PC-9 (cell line): ENCODE measurements around the gene CDH13. TPM values are rescaled to one million over a fixed set of nuclear protein-coding genes. Genes with fewer than 3 reads are reported as not detected.

Experiments used
- BruUV-seq: library from RNA; stranded (reverse); fragments of 400-500 nt; replicated peaks from 2 replicates; lab custom pipeline; 2021; lab: Mats Ljungman, UMichigan
- CTCF ChIA-PET: fragments of 300-600 bp; sonication (Branson Sonifier 250); formaldehyde crosslinking; loops from one replicate; lab custom pipeline; 2022; ENCODE audit warnings: antibody characterized with exemption; lab: Charles Lee
- POLR2A ChIA-PET: fragments of 300-600 bp; sonication (Branson Sonifier 250); formaldehyde crosslinking; loops from one replicate; lab custom pipeline; 2022; ENCODE audit warnings: antibody characterized with exemption; ENCODE audit not compliant: unreplicated experiment; lab: Charles Lee
- DNase-seq, 2 experiments: peaks; one replicate each; pipeline versions ENCODE4 v3.0.0 to v3.0.0-alpha.2; 2015 to 2022; ENCODE audit warnings: mixed read lengths in 1 of 2
- H2AFZ ChIP-seq: fragments of 200-600 bp; sonication (generic); 2 replicates; pipeline ENCODE4 v1.8.1; 2017; ENCODE audit warnings: antibody characterized with exemption
- H3F3A ChIP-seq: fragments of 200-600 bp; sonication (generic); 2 replicates; pipeline ENCODE4 v1.8.1; 2017; ENCODE audit warnings: antibody characterized with exemption, mild to moderate bottlenecking, low read depth; ENCODE audit not compliant: insufficient read depth
- H3K27ac ChIP-seq: fragments of 200-600 bp; sonication (generic); 2 replicates; pipeline ENCODE4 v1.6.1; 2016; ENCODE audit warnings: mixed run types
- H3K27me3 ChIP-seq: fragments of 200-600 bp; sonication (generic); 2 replicates; pipeline ENCODE4 v1.6.1; 2016; ENCODE audit warnings: low read depth, mixed run types; ENCODE audit not compliant: insufficient read depth
- H3K36me3 ChIP-seq: fragments of 200-600 bp; sonication (generic); 2 replicates; pipeline ENCODE4 v1.6.1; 2016; ENCODE audit warnings: low read depth, mixed run types
- H3K4me1 ChIP-seq: fragments of 200-600 bp; sonication (generic); replicated peaks from 2 replicates; pipeline ENCODE4 v1.6.1; 2016; ENCODE audit warnings: mixed run types; ENCODE audit not compliant: insufficient read depth
- H3K4me2 ChIP-seq: fragments of 200-600 bp; sonication (generic); 2 replicates; pipeline ENCODE4 v1.6.1; 2017; ENCODE audit warnings: mixed run types
- H3K4me3 ChIP-seq: fragments of 200-600 bp; sonication (generic); 2 replicates; pipeline ENCODE4 v1.6.1; 2016; ENCODE audit warnings: mixed run types
- H3K79me2 ChIP-seq: fragments of 200-600 bp; sonication (generic); 2 replicates; pipeline ENCODE4 v1.6.1; 2017; ENCODE audit warnings: low read depth, mixed run types
- H3K9me2 ChIP-seq: fragments of 200-600 bp; sonication (generic); 2 replicates; pipeline ENCODE4 v1.8.1; 2017; ENCODE audit warnings: mild to moderate bottlenecking; ENCODE audit not compliant: insufficient read depth
- H3K9me3 ChIP-seq: fragments of 200-600 bp; sonication (generic); 2 replicates; pipeline ENCODE4 v1.8.1; 2016; ENCODE audit warnings: low read depth; ENCODE audit not compliant: insufficient read depth
- H4K20me1 ChIP-seq: fragments of 200-600 bp; sonication (generic); 2 replicates; pipeline ENCODE4 v1.8.1; 2017; ENCODE audit not compliant: insufficient read depth
- EZH2 ChIP-seq: fragments of 200-600 bp; sonication (generic); IDR thresholded peaks from 2 replicates; pipeline ENCODE4 v1.8.0; 2017; ENCODE audit warnings: antibody characterized with exemption, low read depth
- intact Hi-C: fragments of 100-400 bp; cut with micrococcal nuclease; formaldehyde crosslinking; loops from one replicate; pipeline ENCODE4 v1.10.0; 2022; ENCODE audit not compliant: unreplicated experiment
- total RNA-seq: library from RNA; stranded (reverse); gene quantifications from 2 replicates; pipeline ENCODE4 v1.2.3, GENCODE V29; 2021
- TF ChIP-seq, protein P1 (sequence below): fragments of 200-600 bp; sonication (generic); conservative IDR thresholded peaks from 2 replicates; pipeline ENCODE4 v1.6.1; 2017; ENCODE audit warnings: mixed run types, antibody characterized with exemption, mild to moderate bottlenecking, moderate library complexity

CDH13 gene
- total RNA-seq, 1 experiment from 2014 or later = 0.24 TPM

DNA sequence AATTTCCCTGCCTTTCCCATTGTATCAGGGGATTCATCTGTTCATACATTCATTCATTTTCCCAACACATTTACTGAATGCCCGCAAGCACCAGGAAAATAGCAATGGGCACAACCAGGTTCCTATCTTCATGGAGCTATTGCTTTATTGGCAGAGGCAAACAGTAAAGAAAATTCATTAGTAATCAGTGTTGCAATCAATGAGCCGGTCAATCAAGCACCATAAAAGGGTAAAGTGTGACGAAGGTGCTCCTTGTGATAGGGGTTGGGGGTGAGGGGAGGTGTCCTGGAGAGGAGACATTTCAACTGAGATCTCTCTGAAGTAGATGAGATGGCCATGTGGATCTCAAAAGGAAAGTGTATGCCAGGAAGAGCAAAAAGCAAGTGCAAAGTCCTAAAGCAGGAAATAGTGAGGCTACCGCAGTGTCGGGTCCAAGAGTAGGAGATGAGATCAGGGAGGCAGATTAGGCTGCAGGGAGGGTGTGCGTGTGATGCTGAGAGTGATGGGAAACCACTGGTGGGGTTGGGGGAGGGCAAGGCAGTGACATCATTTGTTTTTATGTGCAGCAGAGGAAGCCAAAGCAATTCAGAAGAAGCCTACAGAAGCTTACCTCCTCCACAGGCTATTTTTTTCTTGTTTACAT lies 28.4 kb downstream of the CDH13 start:
- Histone ChIP-seq H3K27ac (no peak overlapping the region), H3K27me3 (no peaks in the 10 kb centered on the region), H4K20me1 (no peaks in the 10 kb centered on the region), H3K4me2 (no peak overlapping the region), H3K36me3 (no peaks in the 10 kb centered on the region), H3F3A (no peaks in the 10 kb centered on the region), H3K9me2 (peaks cover 5% of the 10 kb centered on the region; the same call in 1 of the 2 replicates), H3K4me1 (no peaks in the 10 kb centered on the region), H2AFZ (no peak overlapping the region), H3K4me3 (no peak overlapping the region), H3K79me2 (no peaks in the 10 kb centered on the region), H3K9me3 (no peaks in the 10 kb centered on the region)
- BruUV-seq = no TSS peak
- CTCF ChIA-PET = no interaction called here
- no peak for DNase-seq
- TF ChIP-seq, protein P1, sequence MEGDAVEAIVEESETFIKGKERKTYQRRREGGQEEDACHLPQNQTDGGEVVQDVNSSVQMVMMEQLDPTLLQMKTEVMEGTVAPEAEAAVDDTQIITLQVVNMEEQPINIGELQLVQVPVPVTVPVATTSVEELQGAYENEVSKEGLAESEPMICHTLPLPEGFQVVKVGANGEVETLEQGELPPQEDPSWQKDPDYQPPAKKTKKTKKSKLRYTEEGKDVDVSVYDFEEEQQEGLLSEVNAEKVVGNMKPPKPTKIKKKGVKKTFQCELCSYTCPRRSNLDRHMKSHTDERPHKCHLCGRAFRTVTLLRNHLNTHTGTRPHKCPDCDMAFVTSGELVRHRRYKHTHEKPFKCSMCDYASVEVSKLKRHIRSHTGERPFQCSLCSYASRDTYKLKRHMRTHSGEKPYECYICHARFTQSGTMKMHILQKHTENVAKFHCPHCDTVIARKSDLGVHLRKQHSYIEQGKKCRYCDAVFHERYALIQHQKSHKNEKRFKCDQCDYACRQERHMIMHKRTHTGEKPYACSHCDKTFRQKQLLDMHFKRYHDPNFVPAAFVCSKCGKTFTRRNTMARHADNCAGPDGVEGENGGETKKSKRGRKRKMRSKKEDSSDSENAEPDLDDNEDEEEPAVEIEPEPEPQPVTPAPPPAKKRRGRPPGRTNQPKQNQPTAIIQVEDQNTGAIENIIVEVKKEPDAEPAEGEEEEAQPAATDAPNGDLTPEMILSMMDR = no peak
- TF ChIP-seq EZH2 = no peak
- POLR2A ChIA-PET = no interaction called here
- intact Hi-C loops = no loop called here

DNA sequence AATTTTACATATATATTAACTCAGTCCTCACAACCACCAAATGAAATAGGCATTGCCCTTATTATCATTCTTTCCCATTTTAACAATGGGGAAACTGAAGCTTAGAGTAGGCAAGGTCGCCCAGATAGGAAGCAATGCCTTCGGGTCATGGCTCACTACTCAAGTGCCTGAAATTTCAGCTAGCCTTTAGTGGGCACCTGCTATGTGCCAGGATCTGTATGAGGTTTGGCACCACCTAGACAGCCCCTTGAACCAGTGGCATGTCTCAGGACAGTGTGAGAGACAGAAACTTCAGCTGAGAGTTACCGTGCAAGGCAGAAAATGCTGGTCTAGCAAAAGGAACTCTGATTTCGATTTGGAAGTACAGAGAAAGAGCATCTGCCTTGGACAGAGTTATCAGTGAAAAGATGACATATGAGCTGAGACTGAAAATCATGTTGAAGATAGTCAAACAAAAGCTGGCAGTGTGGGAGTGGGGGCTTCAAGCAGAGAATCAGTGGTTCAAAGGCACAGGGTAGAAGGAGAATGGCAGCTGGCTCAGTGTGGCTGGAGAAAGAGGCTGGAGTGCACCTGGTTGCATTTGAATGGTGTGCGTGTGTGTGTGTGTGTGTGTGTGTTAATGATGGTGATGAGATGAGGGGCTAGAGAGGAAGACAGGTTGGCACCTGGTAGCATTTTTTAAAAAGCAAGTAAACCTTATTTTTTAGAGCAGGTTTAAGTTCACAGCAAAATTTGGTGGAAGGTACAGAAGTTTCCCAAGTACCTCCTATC lies 29.1 kb downstream of the CDH13 start:
- CTCF ChIA-PET = no interaction called here
- H3F3A ChIP-seq = no peaks in the 10 kb centered on the region
- no peaks in the 10 kb centered on the region for H3K4me1 ChIP-seq

DNA sequence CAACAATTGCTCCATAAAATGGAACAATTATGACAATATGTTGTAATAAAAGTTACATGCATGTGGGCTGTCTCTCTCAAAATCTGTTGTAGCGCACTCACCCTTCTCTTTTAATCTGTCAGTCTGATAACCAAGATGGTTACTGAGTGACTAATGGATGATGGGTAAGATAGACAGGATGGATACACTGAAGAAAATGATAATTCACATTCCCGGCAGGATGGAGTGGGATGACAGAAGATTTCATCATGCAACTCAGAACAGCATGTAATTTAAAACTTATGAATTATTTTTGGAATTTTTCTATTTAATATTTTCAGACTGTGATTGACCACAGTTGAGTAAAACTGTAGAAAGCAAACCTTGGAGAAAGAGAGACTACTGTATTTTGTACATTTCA lies 30.5 kb downstream of the CDH13 start:
- DNase-seq = no peak
- H3K79me2 ChIP-seq = no peaks in the 10 kb centered on the region
- CTCF ChIA-PET = no interaction called here

More for the DNA sequence above, 29.1 kb downstream of the CDH13 start:
- H2AFZ ChIP-seq = no peak overlapping the region
- H3K79me2 ChIP-seq = no peaks in the 10 kb centered on the region
- no peaks in the 10 kb centered on the region for H3K27me3 ChIP-seq
- no peak overlapping the region for H3K4me3 ChIP-seq
- intact Hi-C loops = no loop called here
- H3K4me2 ChIP-seq = no peak overlapping the region
- H3K27ac ChIP-seq = no peak overlapping the region
- BruUV-seq = no TSS peak
- no peak for TF ChIP-seq EZH2
- TF ChIP-seq, protein P1 = no peak
- H3K9me2 ChIP-seq = peaks cover 5% of the 10 kb centered on the region; the same call in 1 of the 2 replicates
- DNase-seq = no peak
- H3K9me3 ChIP-seq = no peaks in the 10 kb centered on the region
- H3K36me3 ChIP-seq = no peaks in the 10 kb centered on the region
- POLR2A ChIA-PET = no interaction called here
- H4K20me1 ChIP-seq = no peaks in the 10 kb centered on the region

More for the DNA sequence above, 30.5 kb downstream of the CDH13 start:
- Histone ChIP-seq H3K4me1 (no peaks in the 10 kb centered on the region), H3K9me3 (no peaks in the 10 kb centered on the region), H4K20me1 (no peaks in the 10 kb centered on the region), H3K4me2 (no peak overlapping the region), H2AFZ (no peak overlapping the region), H3K36me3 (no peaks in the 10 kb centered on the region), H3F3A (no peaks in the 10 kb centered on the region), H3K9me2 (peaks cover 5% of the 10 kb centered on the region; the same call in 1 of the 2 replicates), H3K27me3 (peaks cover 13% of the 10 kb centered on the region; the same call in 1 of the 2 replicates), H3K27ac (no peak overlapping the region), H3K4me3 (no peak overlapping the region)
- TF ChIP-seq, protein P1 = no peak
- no peak for TF ChIP-seq EZH2
- POLR2A ChIA-PET = no interaction called here
- no TSS peak for BruUV-seq
- intact Hi-C loops = no loop called here
